ENCODE results near the gene MCTP1.
"Not testable (repeated sequence)": the region's sequence is repeated elsewhere in the genome, so short reads cannot be mapped to it uniquely, and the experiment has no call there.

DNA sequence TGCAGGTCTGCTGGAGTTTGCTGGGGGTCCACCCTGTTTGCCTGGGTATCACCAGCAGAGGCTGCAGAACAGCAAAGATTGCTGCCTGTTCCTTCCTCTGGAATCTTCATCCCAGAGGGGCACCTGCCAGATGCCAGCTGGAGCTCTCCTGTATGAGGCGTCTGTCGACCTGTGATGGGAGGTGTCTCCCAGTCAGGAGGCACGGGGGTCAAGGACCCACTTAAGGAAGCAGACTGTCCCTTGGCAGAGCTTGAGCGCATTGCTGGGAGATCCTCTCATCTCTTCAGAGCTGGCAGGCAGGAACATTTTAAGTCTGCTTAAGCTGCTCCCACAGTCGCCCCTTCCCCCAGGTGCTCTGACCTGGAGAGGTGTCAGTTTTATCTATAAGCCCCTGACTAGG, 456.7 kb downstream of the MCTP1 start:
- TF ChIP-seq, protein P1, sequence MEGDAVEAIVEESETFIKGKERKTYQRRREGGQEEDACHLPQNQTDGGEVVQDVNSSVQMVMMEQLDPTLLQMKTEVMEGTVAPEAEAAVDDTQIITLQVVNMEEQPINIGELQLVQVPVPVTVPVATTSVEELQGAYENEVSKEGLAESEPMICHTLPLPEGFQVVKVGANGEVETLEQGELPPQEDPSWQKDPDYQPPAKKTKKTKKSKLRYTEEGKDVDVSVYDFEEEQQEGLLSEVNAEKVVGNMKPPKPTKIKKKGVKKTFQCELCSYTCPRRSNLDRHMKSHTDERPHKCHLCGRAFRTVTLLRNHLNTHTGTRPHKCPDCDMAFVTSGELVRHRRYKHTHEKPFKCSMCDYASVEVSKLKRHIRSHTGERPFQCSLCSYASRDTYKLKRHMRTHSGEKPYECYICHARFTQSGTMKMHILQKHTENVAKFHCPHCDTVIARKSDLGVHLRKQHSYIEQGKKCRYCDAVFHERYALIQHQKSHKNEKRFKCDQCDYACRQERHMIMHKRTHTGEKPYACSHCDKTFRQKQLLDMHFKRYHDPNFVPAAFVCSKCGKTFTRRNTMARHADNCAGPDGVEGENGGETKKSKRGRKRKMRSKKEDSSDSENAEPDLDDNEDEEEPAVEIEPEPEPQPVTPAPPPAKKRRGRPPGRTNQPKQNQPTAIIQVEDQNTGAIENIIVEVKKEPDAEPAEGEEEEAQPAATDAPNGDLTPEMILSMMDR (IDR thresholded peaks at IDR 0.05), result not testable (repeated sequence)
- not testable (repeated sequence) for TF ChIP-seq POLR2A (IDR thresholded peaks at IDR 0.05)

Data from tibial nerve (tissue), 3 donors.